Thoracic aorta (tissue), 2 donors: ENCODE data around the gene ABCD1. TPM values are rescaled to one million over a fixed set of nuclear protein-coding genes. Genes with fewer than 3 reads are reported as not detected.

Source experiments
- ATAC-seq: fragments of 150-250 bp; one replicate; pipeline ENCODE4 v1.8.0; 2017; ENCODE audit warnings: low read depth; ENCODE audit not compliant: insufficient number of reproducible peaks, low FRiP score
- DNase-seq: peaks from one replicate; pipeline ENCODE4 v3.0.0-alpha.2; 2020; ENCODE audit warnings: low spot score
- H3K27ac ChIP-seq, 2 donors: fragments of 200-600 bp; sonication (generic); 1 replicate in 1 of 2; 2 replicates in 1 of 2; pipeline ENCODE4 v1.5.1; 2016; ENCODE audit warnings: mild to moderate bottlenecking in 2 of 2, moderate library complexity in 2 of 2
- H3K27me3 ChIP-seq: fragments of 200-600 bp; sonication (generic); replicated peaks from 2 replicates; pipeline ENCODE4 v1.6.0; 2016; ENCODE audit warnings: mild to moderate bottlenecking; ENCODE audit not compliant: insufficient read depth
- H3K36me3 ChIP-seq: fragments of 200-600 bp; sonication (generic); one replicate; pipeline ENCODE4 v1.5.1; 2016
- H3K4me1 ChIP-seq, 2 donors: fragments of 200-600 bp; sonication (generic); 1 replicate in 1 of 2; 2 replicates in 1 of 2; pipeline versions ENCODE4 v1.5.1 to v1.6.0; 2016; ENCODE audit warnings: low read depth in 2 of 2, mild to moderate bottlenecking in 1 of 2; ENCODE audit not compliant: control insufficient read depth in 1 of 2
- H3K4me3 ChIP-seq: fragments of 200-600 bp; sonication (generic); 2 replicates; pipeline ENCODE4 v1.5.1; 2016; ENCODE audit warnings: mild to moderate bottlenecking
- H3K9me3 ChIP-seq: fragments of 200-600 bp; sonication (generic); 2 replicates; pipeline ENCODE4 v1.5.1; 2016
- CTCF ChIP-seq: fragments of 200-600 bp; sonication (generic); IDR thresholded peaks from one replicate; pipeline ENCODE4 v1.5.1; 2019; ENCODE audit warnings: antibody characterized with exemption
- total RNA-seq, 2 donors: library from RNA; depleted of rRNA; stranded (reverse); fragments of >200 nt; gene quantifications; one replicate each; pipeline versions ENCODE4 v1.1.0 to v1.2.3, GENCODE V29; 2016

Gene ABCD1
- total RNA-seq, 2 donors from 2014 or later = 24.3 to 40.6 TPM

- Histone ChIP-seq H3K27ac (peak overlapping the region; percentile 73 to 79), H3K4me3 (peak overlapping the region; percentile 62), H3K27me3 (no peaks in the 10 kb centered on the region), H3K36me3 (peaks cover 2% of the 10 kb centered on the region), H3K4me1 (peaks cover 0 to 26% of the 10 kb centered on the region in 2 donors), H3K9me3 (no peaks in the 10 kb centered on the region)
- no peak for ATAC-seq
- no peak for TF ChIP-seq CTCF
- no peak for DNase-seq
Measured at GRCh38 chrX:153779891-153780677, 55.4 kb downstream of the ABCD1 start.

- Histone ChIP-seq H3K4me3 (peak within 1 kb of the TSS; percentile 62), H3K27ac (peak within 1 kb of the TSS; percentile 73 to 79), H3K36me3 (peaks cover 5% of the 10 kb centered on the region), H3K9me3 (no peaks in the 10 kb centered on the region), H3K4me1 (peaks cover 0 to 26% of the 10 kb centered on the region in 2 donors), H3K27me3 (no peaks in the 10 kb centered on the region)
- no peak for TF ChIP-seq CTCF
- ATAC-seq = no peak
- DNase-seq = no peak
Measured at GRCh38 chrX:153780678-153781427, 56.2 kb downstream of the ABCD1 start, which contains the start of gene SRPK3. SRPK3 (plus strand) TSS chrX:153781041; CDS start chrX:153781087, 46 bp downstream.

- H3K4me1 ChIP-seq = peaks cover 0 to 26% of the 10 kb centered on the region in 2 donors
- peak overlapping the region; percentile 62 for H3K4me3 ChIP-seq
- no peaks in the 10 kb centered on the region for H3K9me3 ChIP-seq
- H3K27me3 ChIP-seq = no peaks in the 10 kb centered on the region
- DNase-seq (no peak), ATAC-seq (no peak)
- no peak for TF ChIP-seq CTCF
- H3K27ac ChIP-seq = peak overlapping the region; percentile 73 to 79
- peaks cover 5% of the 10 kb centered on the region for H3K36me3 ChIP-seq
Measured at GRCh38 chrX:153781428-153782047, 56.9 kb downstream of the ABCD1 start.

- H3K27me3 ChIP-seq = no peaks in the 10 kb centered on the region
- H3K9me3 ChIP-seq = no peaks in the 10 kb centered on the region
- DNase-seq (no peak), ATAC-seq (no peak)
- H3K27ac ChIP-seq = no peak overlapping the region
- no peak for TF ChIP-seq CTCF
- H3K4me3 ChIP-seq = no peak overlapping the region
- H3K36me3 ChIP-seq = peaks cover 5% of the 10 kb centered on the region
- peaks cover 0 to 26% of the 10 kb centered on the region in 2 donors for H3K4me1 ChIP-seq
Measured at GRCh38 chrX:153782313-153782712, 57.7 kb downstream of the ABCD1 start.

- Histone ChIP-seq H3K36me3 (peaks cover 5% of the 10 kb centered on the region), H3K27me3 (no peaks in the 10 kb centered on the region), H3K4me1 (peaks cover 0 to 26% of the 10 kb centered on the region in 2 donors), H3K27ac (no peak overlapping the region), H3K4me3 (no peak overlapping the region), H3K9me3 (no peaks in the 10 kb centered on the region)
- DNase-seq = no peak
- no peak for TF ChIP-seq CTCF
- no peak for ATAC-seq
Measured at GRCh38 chrX:153782871-153783270, 58.2 kb downstream of the ABCD1 start.
